NT2/D1 (cell line): ENCODE results near the gene MGAT4A.

Experiments used
- YY1 ChIP-seq: IDR thresholded peaks from 2 replicates; pipeline ENCODE4 v1.6.1; 2011; ENCODE audit not compliant: insufficient read length, insufficient read depth
- ZNF274 ChIP-seq: IDR thresholded peaks from 2 replicates; pipeline ENCODE4 v1.6.1; 2011; ENCODE audit warnings: mild to moderate bottlenecking, low read depth, low read length

- TF ChIP-seq YY1 = no peak
- TF ChIP-seq ZNF274 = no peak
Measured at GRCh38 chr2:98663511-98664090, 67.3 kb downstream of the MGAT4A start.
